HG02970 (cell line): ENCODE data around the gene THEM5.
"Not testable (repeated sequence)": the region's sequence is repeated elsewhere in the genome, so short reads cannot be mapped to it uniquely, and the experiment has no call there.

Experiments
- ATAC-seq: cut with Tn5 transposase; IDR thresholded peaks from one replicate; pipeline ENCODE4 v1.9.1; 2021; ENCODE audit warnings: mild to moderate bottlenecking, moderate library complexity, moderate number of reproducible peaks; ENCODE audit not compliant: unreplicated experiment, low FRiP score

THEM5 gene

DNA sequence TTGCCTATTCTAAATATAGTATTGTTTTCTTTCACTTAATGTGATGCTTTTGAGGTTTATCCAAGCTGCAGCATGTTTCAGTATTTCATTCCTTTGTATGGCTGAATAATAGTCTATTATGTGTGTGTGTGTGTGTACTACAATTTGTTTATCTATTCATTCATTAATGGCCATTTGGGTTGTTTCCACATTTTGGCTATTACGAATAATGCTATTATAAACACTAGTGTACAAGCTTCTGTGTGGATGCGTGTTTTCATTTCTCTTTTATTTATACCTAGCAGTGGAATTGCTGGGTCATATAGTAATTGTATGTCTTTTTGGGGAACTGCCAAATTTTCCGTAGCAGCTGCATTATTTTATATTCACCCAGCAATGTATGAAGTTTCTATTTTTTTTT is 15.0 kb upstream of the THEM5 start:
- no peak for ATAC-seq

DNA sequence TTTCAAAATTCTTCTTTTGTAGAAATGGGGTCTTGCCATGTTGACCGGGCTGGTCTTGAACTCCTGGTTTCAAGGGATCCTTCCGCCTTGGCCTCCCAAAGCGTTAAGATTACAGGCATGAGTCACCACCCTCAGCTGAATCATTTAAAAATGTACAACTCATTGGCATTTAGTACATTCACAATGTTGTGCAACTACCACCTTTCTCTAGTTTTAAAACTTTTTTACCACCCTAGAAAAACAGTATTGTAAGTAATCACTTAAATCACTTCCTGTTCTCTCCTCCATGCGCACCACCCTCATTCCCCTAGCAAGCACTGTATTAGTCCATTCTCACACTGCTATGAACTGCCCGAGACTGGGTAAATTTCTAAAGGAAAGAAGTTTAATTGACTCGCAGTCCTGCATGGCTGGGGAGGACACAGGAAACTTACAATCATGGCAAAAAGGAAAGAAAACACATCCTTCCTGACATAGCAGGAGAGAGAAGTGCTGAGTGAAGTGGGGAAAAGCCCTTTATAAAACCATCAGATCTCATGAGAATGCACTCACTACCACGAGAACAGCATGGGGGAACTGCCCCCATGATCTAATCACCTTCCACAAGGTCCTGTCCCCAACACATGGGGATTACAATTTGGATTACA is 14.4 kb upstream of the THEM5 start:
- ATAC-seq = no peak

DNA sequence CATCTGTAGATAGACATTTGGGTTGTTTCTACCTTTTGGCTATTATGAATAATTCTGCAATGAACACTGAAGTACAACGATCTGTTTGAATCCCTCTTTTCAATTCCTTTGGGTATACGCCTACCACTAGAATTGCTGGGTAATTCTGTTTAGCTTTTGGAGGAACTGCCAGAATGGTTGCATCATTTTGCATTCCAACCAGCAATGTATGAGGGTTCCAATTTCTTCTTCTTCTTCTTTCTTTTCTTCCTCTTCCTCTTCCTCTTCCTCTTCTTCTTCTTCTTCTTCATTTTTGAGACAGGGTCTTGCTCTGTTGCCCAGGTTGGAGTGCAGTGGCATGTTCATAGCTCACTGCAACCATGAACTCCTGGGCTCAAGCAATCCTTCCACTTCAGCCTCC is 13.8 kb upstream of the THEM5 start:
- no peak for ATAC-seq

DNA sequence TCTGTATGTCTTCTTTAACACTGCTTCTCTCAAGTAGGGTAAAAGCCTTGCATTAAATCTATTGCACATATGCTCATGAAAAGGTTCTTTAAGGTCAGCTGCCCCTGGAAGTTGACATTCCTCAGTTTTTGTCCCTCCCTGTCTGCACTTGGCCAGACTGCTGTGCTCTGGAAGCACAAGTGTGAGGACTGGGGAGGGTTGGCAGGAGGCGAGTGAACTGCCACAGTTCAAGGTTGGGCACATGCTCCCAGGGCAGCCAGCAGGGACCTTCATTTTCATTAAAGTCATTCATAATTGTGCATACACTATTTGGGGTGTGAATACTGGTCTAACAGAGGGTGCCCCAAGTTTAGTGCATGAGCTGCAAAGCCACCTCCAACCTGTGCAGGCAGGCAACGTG is 10.9 kb upstream of the THEM5 start:
- ATAC-seq = no peak

DNA sequence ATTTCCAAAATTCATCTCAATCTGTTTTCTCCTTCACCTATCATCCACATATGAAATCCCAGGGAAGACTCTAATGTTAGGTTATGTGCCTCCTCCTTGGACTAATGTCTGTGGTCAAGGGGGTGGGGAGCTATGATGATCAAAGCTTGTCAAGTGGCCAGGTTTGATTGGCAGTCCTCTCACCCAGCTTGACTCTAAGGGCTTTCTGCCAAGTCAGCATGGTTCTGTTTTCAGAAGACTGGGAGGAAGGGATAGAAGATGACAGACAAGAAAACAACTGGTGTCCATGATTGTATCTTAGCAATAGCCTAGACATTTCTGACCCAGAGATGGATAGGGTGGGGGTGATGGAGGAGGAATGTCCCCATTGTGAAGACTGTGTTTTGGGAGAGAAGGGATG is 9.1 kb upstream of the THEM5 start:
- ATAC-seq = no peak

DNA sequence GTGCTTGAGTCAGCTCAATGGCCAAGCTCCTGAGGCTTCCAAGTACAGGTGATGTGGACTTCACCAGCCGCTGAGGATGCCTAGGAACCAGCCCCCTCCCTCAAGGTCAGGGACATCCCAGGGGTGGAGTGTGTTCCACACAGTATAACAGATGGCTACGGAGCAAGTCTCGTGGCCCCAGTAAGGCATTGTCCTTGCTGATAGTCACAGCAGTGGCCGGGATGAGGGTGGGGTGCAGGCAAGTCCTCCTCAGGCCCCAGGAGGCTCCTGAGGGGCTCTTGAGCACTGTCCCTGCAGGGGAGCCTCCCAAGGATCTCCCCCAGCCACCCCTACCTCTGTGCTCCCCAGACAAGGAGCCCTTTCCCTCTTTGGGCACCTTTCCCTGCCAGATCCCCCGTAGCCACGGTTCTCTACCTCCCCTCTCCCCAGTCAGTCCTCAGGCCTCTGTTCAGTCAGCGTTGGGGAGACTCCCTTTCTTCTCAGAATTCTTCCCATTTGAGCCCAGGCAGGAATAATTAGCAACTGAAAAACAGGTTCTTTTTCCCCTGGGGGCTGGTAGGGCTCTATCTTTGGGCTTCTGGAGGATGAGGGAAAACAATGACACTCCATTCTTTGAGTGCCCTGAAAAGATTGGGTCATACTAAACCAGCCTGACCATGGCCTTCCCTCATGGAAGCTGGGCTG is 7.1 kb upstream of the THEM5 start:
- ATAC-seq = no peak

DNA sequence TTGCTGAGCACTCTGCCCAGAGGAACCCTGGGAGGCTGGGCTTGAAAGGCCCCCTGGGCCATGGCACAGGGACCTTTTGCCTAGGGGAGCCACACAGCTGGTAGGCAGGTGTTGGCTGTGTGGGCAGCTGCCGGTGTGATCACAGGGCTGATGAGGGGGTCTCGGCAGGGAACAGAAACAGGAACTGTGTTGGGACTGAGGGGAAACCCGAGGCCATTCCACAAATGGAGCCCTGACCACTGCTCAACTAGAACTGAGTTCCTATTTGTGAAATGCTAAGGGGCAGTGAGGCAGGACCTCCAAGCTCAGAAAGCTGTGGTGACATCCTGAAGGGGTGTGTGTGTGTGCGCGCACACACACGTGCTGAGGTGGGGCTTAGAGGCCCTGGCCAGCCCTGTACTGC is 6.4 kb upstream of the THEM5 start:
- ATAC-seq = no peak

DNA sequence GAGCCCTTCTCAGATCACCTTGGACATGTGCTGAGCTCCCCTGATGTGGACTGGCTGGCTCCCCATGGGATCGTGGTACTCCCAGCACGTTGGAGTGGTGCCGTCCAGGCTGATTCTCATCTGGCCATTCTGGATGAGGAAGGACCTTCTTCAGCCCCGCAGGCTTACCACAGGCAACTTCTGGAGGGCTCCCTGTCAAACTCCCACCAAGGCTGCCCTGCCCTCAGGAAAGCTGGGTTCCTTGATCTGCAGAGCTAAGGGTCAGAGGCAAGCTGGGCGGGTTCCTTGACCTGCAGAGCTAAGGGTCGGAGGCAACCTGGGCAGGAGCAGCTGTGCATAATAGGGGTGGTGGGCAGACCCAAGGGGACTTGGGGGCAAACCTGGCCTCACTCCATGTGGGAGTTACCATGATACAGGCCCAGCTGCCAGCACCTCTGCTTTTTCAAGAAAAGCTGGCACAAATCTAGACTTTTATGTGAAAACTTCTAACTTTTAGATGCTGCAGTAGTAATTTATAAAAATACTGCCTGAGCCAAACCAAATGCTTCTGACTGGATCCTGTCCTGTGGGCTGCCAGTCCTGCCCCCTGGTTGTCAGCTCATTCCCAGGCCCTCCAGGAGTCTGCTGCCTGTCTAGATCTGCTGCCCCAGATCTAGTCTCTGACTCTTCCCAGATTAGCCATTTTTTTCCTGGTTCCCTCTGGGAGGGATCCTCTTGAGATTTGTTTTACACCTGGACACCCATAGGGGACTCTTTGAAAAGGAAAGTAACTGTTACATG is 5.6 kb upstream of the THEM5 start:
- ATAC-seq = no peak

DNA sequence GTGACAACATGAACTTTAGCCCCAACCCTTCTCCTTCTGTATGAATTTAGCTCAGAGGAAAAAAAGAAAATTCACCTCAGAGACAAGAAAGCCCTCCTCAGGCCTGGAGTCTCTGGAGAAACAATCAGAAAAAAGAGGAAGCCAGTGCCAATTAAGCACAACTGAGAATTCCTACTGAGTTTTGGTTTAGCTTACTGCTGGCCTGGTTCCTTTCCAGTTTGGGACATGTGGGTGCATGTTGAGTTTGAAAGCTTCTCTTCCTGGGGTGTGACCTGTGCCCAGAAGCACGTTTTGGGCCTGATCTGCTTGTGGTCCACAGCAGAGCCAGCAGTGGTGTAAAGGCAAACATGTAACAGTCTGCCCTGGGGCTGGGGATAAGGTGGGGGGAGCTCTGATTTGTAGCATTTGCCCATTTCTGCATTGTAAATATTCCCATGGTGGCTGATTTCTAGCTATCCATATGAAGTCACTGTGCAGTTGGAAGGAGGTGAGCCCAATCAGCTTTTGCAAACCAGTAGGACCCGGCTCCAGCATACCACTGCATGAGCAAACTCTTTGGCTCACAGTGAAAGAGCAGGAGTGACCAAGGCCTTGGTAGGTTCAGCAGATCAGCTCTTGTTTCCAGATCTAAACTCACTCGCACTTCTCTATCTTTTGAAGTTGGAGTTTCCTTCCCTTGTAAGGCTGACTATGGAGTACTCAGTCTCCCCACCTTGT is 4.7 kb upstream of the THEM5 start:
- no peak for ATAC-seq

DNA sequence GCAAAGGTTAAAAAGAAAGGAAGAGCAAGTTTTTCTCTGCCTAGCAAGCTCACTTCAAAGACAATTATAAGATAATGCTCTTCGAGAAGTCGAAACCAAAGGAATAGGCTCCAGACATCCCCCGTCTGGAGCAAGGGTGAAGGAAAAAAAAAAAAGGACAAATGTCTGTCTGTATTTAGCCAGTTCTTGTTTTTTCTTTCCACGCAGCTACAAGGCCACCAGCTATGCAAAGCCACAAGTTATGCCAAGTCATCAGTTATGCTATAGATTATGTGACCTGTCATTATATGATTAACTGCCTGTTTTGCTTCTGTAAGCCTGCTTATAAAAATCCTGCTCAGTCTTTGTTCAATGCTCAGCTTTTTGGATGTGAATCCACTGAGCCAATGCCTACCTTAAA is 2.4 kb upstream of the THEM5 start:
- no peak for ATAC-seq

DNA sequence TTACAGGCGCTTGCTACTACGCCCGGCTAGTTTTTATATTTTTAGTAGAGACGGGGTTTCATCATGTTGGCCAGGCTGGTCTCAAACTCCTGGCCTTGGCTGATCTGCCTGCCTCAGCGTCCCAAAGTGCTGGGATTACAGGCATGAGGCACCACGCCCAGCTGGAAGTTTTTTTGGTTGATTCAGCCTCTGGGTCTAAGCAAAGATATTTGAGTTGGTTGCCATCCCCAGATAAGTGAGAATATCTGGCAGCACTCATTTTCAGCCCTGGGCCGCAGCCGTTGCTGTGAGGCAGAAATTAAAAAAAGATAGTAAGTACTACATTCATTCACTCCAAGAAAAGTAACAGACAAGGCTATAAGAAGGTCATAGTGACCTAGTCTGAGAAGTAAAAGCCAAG is 2.0 kb upstream of the THEM5 start:
- not testable (repeated sequence) for ATAC-seq

DNA sequence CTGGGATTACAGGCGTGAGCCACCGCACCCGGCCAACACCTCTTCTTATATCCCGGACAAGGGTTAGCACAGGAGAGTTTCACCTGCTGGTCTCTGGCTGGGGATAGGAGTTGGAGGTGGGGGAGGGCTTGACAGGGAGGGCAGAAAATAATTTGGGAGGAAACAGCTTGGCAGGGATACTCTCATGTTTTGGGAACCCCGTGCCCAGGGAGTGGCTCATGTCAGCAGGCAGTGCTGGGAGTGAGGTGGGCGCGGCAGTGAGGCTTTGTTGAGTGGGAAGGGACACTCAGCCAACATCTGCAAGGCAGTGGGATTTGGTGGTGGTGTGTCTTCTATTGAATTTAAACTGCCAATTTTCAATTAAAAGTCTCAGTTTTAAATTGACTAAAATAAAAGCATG is 1.1 kb upstream of the THEM5 start:
- no peak for ATAC-seq

DNA sequence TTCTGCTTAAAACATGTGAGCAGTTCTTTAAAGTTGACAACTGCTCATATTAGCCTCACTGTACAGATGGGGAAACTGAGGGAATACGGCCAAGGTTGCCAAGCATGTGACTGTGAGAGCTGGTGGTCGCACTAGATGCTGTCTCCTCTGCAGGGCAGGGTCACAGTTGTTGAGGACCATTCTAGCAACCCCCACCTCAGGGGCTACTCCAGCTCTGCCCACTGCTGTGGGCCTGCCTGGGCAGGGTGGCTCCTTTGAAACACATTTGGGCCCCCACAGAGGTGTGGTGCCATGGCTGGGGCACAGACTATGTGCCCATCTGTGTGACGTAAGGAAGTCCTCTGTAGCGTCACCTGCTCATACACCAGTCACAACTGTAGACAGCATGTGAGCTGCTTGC is 779 bp downstream of the THEM5 start:
- ATAC-seq = no peak

DNA sequence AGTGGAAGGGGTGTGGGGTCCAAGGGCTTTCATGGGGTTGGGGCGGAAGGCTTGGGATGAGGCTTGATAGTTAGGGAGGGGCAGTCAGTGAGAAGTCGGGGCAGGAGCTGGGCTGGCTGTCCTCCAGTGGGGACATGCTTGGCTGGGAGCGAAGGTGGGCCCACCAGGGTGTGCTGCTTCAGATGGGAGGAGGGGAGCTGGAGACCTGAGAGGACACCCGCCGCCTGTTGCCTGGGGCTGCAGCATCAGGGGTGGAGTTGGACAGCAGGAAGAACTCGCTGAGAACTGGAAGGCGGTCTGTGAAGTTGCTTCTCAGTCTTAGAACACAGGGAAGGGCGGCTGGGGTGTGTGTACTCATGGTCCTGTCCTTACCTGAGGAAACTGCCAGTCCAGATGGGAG is 1.6 kb downstream of the THEM5 start:
- no peak for ATAC-seq

DNA sequence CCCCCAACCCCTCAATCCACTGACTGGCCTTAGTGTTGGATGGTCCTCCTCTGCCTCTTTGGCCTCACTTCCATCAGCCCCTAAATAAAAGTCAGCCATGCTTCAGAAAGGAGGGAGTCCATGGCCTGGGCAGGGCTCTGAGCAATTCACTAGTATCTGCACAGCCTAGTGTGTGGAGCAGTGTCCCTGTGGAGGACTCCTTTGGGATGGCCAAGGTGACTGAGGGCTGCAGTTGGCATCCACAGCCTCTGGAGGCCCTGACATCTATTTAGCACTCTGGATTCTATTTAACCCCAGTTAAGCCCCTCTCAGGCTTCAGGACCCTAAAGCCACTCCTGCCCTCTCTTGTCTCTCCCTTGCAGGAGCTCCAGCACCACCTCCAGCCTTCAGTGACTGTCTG is 3.6 kb downstream of the THEM5 start:
- ATAC-seq = no peak

DNA sequence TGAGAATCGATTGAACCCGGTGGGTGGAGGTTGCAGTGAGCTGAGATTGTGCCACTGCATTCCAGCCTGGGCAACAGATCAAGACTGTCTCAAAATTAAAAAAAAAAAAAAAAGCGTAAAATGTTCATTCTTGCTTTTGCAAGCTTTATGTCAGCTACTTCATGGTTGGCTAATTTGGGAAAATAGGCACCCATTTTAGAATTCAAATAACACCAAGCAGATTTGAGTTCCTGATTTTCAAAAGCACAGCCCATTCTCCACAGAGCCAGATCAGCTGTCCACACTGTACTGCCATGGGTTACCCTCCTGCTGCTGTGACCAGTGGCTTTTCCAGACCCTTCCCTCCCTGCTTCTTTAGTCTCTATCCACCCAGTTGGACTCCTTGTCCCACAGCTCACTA is 4.4 kb downstream of the THEM5 start:
- no peak for ATAC-seq

DNA sequence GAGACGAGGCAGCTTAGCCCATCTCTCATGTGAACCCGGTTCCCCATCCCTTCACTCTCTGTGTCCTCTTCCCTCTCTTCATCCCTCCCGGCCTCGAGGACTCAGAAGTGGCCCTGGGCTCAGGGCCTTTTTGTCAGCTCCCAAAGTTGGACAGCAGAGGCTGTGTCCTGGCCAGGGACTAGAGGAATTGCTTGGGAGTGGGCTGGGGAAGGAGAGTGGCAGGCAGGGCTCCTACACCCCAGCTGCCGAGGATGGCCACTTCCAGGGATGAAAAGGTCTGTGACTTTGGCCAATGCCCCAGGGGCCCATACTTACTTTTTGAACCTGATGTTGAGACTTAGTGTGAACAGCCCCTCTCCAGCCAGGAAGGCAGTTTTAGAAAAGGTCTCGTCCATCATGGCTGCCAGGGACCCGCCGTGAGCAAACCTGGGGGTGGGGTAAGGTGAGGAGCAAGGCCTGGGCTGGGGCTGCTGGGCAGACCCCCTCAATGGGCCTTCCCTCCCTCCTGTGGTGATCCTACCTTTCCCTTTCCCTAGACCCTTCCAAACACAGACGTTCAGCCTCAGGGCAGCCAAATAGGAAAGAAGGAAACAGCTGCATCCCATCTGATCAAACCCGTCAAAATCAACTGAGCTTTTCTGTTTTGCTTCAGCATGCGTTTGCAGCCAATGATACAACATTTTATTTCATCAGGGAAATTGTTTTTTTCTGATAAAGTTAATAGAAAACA is 5.5 kb downstream of the THEM5 start:
- no peak for ATAC-seq

DNA sequence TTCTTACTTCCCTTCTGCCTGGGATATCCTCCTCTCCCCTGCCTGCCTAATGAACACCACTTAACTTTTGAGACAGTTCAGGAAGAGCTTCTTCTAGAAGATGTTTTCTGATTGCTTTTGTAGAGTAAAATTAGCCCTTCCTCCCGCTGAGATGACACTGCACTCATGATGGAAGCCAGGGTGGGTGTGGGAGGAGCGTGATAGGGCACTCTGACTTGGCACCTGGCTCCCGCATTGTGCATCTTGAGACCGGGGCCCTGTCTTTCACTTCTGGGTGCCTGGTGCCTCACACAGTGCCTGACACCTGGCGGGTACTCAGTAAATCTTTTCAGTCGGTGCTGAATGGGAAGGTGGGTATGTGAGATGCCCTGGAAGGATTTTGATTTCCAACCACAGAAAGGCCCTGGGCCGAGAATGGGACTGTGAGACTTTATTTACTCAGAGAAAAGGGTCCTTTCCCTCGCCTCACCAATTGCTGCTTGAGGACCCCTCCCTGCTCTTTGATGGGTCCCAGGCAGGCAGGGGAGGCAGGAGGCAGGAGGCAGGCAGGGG is 6.8 kb downstream of the THEM5 start:
- ATAC-seq = no peak

DNA sequence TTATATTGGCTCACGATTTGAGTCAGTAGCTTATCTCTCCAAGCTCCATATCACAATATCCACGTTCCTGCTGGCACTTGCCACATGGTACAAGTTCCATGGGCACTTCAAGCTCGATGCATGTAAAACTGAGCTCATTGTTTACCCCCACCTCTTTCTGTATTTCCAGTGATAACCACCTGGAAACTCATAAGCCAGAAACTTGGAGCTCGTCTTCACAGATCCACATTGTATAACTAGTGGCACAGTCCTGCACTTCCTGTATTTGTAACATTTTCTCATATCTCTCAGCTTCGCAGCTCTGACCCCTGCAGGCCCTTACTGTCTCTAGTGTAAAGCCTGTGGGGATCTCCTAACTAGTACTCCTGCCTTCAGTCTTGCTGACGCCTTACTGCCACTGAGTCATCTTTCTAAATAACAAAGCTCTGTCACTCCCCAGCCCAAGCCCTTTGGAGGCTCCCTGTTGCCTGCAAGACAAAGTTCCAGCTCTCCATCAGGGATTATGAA is 7.4 kb downstream of the THEM5 start:
- no peak for ATAC-seq

DNA sequence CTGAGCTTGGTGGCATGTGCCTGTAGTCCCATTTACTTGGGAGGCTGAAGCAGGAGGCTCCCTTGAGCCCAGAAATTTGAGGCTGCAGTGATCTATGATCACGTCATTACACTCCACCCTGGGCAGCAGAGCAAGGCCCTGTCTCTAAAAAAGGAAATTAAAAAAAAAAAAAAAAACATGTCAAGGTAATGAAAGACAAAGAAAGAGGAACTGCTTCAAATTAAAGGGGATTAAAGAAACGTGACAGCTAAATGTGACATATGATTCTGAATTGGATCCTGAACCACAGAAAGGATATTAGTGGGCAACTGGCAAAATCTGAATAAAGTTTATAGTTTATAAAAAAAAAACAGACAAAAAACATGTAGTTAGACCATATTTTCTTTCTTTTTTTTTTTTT is 10.1 kb downstream of the THEM5 start:
- no peak for ATAC-seq
